H9 (cell line): Measurements from ENCODE around the gene SCEL. TPM values are rescaled to one million over a fixed set of nuclear protein-coding genes. Genes with fewer than 3 reads are reported as not detected.
"Not testable (repeated sequence)": the region's sequence is repeated elsewhere in the genome, so short reads cannot be mapped to it uniquely, and the experiment has no call there.

Source experiments
- DNase-seq: peaks from one replicate; pipeline ENCODE4 v3.0.0-alpha.2; 2017
- H2AFZ ChIP-seq: one replicate; pipeline ENCODE4 v1.6.1; 2013; ENCODE audit warnings: mild to moderate bottlenecking, low read length, control low read depth, moderate library complexity
- H2AK5ac ChIP-seq: 2 replicates; pipeline ENCODE4 v1.6.1; 2013; ENCODE audit warnings: low read length, control low read depth, mixed read lengths; ENCODE audit not compliant: insufficient read length
- H2BK120ac ChIP-seq: one replicate; pipeline ENCODE4 v1.6.1; 2013; ENCODE audit warnings: low read depth, mild to moderate bottlenecking, low read length, control low read depth, inconsistent platforms; ENCODE audit not compliant: poor library complexity, severe bottlenecking
- H2BK12ac ChIP-seq: 2 replicates; pipeline ENCODE4 v1.6.1; 2013; ENCODE audit warnings: low read length, control low read depth, mixed read lengths, low read depth; ENCODE audit not compliant: insufficient read length
- H2BK15ac ChIP-seq: 2 replicates; pipeline ENCODE4 v1.6.1; 2013; ENCODE audit warnings: low read depth, low read length, control low read depth
- H2BK20ac ChIP-seq: one replicate; pipeline ENCODE4 v1.6.1; 2013; ENCODE audit warnings: low read depth, mild to moderate bottlenecking, low read length, control low read depth, inconsistent platforms; ENCODE audit not compliant: poor library complexity, severe bottlenecking
- H2BK5ac ChIP-seq: 2 replicates; pipeline ENCODE4 v1.6.1; 2013; ENCODE audit warnings: low read length, control low read depth, mixed read lengths; ENCODE audit not compliant: insufficient read length
- H3K14ac ChIP-seq: 2 replicates; pipeline ENCODE4 v1.6.1; 2013; ENCODE audit warnings: low read length, control low read depth; ENCODE audit not compliant: insufficient read depth
- H3K18ac ChIP-seq: 2 replicates; pipeline ENCODE4 v1.6.1; 2013; ENCODE audit warnings: low read depth, mild to moderate bottlenecking, mixed read lengths, low read length, control low read depth; ENCODE audit not compliant: insufficient read length
- H3K23ac ChIP-seq: 2 replicates; pipeline ENCODE4 v1.6.1; 2013; ENCODE audit warnings: low read length, control low read depth, mixed read lengths, low read depth; ENCODE audit not compliant: insufficient read length
- H3K23me2 ChIP-seq: 2 replicates; pipeline ENCODE4 v1.6.1; 2013; ENCODE audit warnings: low read depth, mild to moderate bottlenecking, mixed read lengths, low read length, control low read depth; ENCODE audit not compliant: insufficient read length, poor library complexity, severe bottlenecking
- H3K27ac ChIP-seq: 2 replicates; pipeline ENCODE4 v1.5.1; 2013; ENCODE audit warnings: low read length, control low read depth, mixed read lengths, low read depth; ENCODE audit not compliant: insufficient read length
- H3K27me3 ChIP-seq: 2 replicates; pipeline ENCODE4 v1.6.1; 2013; ENCODE audit warnings: low read length, control low read depth, inconsistent platforms; ENCODE audit not compliant: insufficient read depth
- H3K4ac ChIP-seq: 2 replicates; pipeline ENCODE4 v1.6.1; 2013; ENCODE audit warnings: low read depth, mild to moderate bottlenecking, control low read depth, inconsistent platforms, low read length, moderate library complexity
- H3K4me1 ChIP-seq: 2 replicates; pipeline ENCODE4 v1.6.1; 2013; ENCODE audit warnings: low read length, control low read depth, inconsistent platforms; ENCODE audit not compliant: insufficient read depth
- H3K4me2 ChIP-seq: 2 replicates; pipeline ENCODE4 v1.6.1; 2013; ENCODE audit warnings: low read length, control low read depth, mixed read lengths; ENCODE audit not compliant: insufficient read length, insufficient read depth
- H3K56ac ChIP-seq: 2 replicates; pipeline ENCODE4 v1.6.1; 2013; ENCODE audit warnings: low read depth, mild to moderate bottlenecking, mixed read lengths, low read length, control low read depth; ENCODE audit not compliant: insufficient read length
- H3K79me1 ChIP-seq: 2 replicates; pipeline ENCODE4 v1.6.1; 2013; ENCODE audit warnings: low read depth, mild to moderate bottlenecking, moderate library complexity, low read length, control low read depth, inconsistent platforms; ENCODE audit not compliant: insufficient read depth, poor library complexity, severe bottlenecking
- H3K79me2 ChIP-seq: 2 replicates; pipeline ENCODE4 v1.6.1; 2013; ENCODE audit warnings: low read length, control low read depth, inconsistent platforms; ENCODE audit not compliant: insufficient read depth
- H3K9ac ChIP-seq: 2 replicates; pipeline ENCODE4 v1.6.1; 2013; ENCODE audit warnings: low read length, control low read depth, mixed read lengths; ENCODE audit not compliant: insufficient read length; ENCODE audit errors: extremely low read depth
- H3K9me3 ChIP-seq: one replicate; pipeline ENCODE4 v1.6.1; 2013; ENCODE audit warnings: low read depth, low read length, inconsistent platforms; ENCODE audit not compliant: control insufficient read depth
- H3T11ph ChIP-seq: one replicate; pipeline ENCODE4 v1.6.1; 2013; ENCODE audit warnings: mild to moderate bottlenecking, low read length, control low read depth, inconsistent platforms
- H4K20me1 ChIP-seq: one replicate; pipeline ENCODE4 v1.6.1; 2013; ENCODE audit not compliant: control insufficient read depth, insufficient read length, insufficient read depth
- H4K5ac ChIP-seq: 2 replicates; pipeline ENCODE4 v1.6.1; 2013; ENCODE audit warnings: low read depth, mild to moderate bottlenecking, mixed read lengths, low read length, control low read depth; ENCODE audit not compliant: insufficient read length
- H4K8ac ChIP-seq: replicated peaks from 2 replicates; pipeline ENCODE4 v1.6.1; 2013; ENCODE audit warnings: low read length, control low read depth, mixed read lengths, low read depth; ENCODE audit not compliant: insufficient read length
- H4K91ac ChIP-seq: 2 replicates; pipeline ENCODE4 v1.6.1; 2013; ENCODE audit warnings: low read depth, mild to moderate bottlenecking, moderate library complexity, mixed read lengths, low read length, control low read depth; ENCODE audit not compliant: insufficient read length
- H3K27ac Mint-ChIP-seq, 3 experiments: 2 replicates in 2 of 3; 3 replicates in 1 of 3; pipeline ENCODE4 v1.8.0; 2020 to 2021; ENCODE audit warnings: mixed read lengths in 3 of 3, mild to moderate bottlenecking in 1 of 3, moderate library complexity in 1 of 3
- H3K27me3 Mint-ChIP-seq: 2 replicates; pipeline ENCODE4 v1.8.0; 2021; ENCODE audit warnings: low read depth, mild to moderate bottlenecking, moderate library complexity, mixed read lengths
- H3K36me3 Mint-ChIP-seq, 3 experiments: 2 replicates in 2 of 3; 3 replicates in 1 of 3; pipeline ENCODE4 v1.8.0; 2020 to 2021; ENCODE audit warnings: low read depth in 3 of 3, mixed read lengths in 3 of 3; ENCODE audit not compliant: insufficient read depth in 1 of 3
- H3K4me1 Mint-ChIP-seq, 2 experiments: 2 replicates each; pipeline ENCODE4 v1.8.0; 2020; ENCODE audit warnings: mixed read lengths in 2 of 2
- H3K4me3 Mint-ChIP-seq, 2 experiments: 2 replicates in 1 of 2; 3 replicates in 1 of 2; pipeline ENCODE4 v1.8.0; 2020 to 2021; ENCODE audit warnings: mild to moderate bottlenecking in 2 of 2, mixed read lengths in 2 of 2, moderate library complexity in 1 of 2
- H3K9me3 Mint-ChIP-seq, 2 experiments: 2 replicates in 1 of 2; 3 replicates in 1 of 2; pipeline ENCODE4 v1.8.0; 2020; ENCODE audit warnings: mild to moderate bottlenecking in 2 of 2, mixed read lengths in 2 of 2, moderate library complexity in 1 of 2
- CTCF ChIP-seq: fragments of 200-600 bp; sonication (generic); conservative IDR thresholded peaks from 3 replicates; pipeline ENCODE4 v1.8.0; 2021; ENCODE audit warnings: antibody characterized with exemption, mild to moderate bottlenecking
- WGBS: extraction: QIAGEN DNeasy Blood & Tissue Kit; methylation state at CpG from one replicate; pipeline ENCODE4 v1.1.7; 2013; ENCODE audit warnings: missing lambda C conversion rate, low lambda C conversion rate, mixed read lengths; ENCODE audit not compliant: insufficient read length; ENCODE audit errors: extremely low coverage; 5-methylcytosine and 5-hydroxymethylcytosine counted together
- total RNA-seq: library from RNA; stranded (reverse); gene quantifications from 2 replicates; pipeline ENCODE4 v1.2.1, GENCODE V29; 2021

Gene SCEL
- total RNA-seq, 1 experiment from 2014 or later = not detected

- H3K79me1 ChIP-seq = no peaks in the 10 kb centered on the region
- Mint-ChIP-seq H3K4me3 (no peak overlapping the region), H3K4me1 (no peaks in the 10 kb centered on the region), H3K27ac (no peak overlapping the region), H3K36me3 (peaks cover 0 to 9% (median 3%) of the 10 kb centered on the region in 3 experiments; a peak in 5 of 7 replicates), H3K27me3 (no peaks in the 10 kb centered on the region; the same call in 1 of the 2 replicates), H3K9me3 (peaks cover 13 to 16% of the 10 kb centered on the region in 2 experiments; a peak in 4 of 5 replicates)
- no peak overlapping the region for H3K27ac ChIP-seq
- H3K4me2 ChIP-seq = no peak overlapping the region
- H2AK5ac ChIP-seq = no peak overlapping the region
- no peak overlapping the region for H4K5ac ChIP-seq
- H3K79me2 ChIP-seq = no peaks in the 10 kb centered on the region
- H3T11ph ChIP-seq = no peak overlapping the region
- no peak overlapping the region for H2AFZ ChIP-seq
- no peaks in the 10 kb centered on the region for H3K27me3 ChIP-seq
- no peak overlapping the region for H3K18ac ChIP-seq
- no peak overlapping the region for H2BK12ac ChIP-seq
- H3K4ac ChIP-seq = no peak overlapping the region
- no peaks in the 10 kb centered on the region for H3K9me3 ChIP-seq
- no peak overlapping the region for H2BK20ac ChIP-seq
- H4K91ac ChIP-seq = no peak overlapping the region
- TF ChIP-seq CTCF = no peak
- no CpG with 5 or more reads among the region's 15 CpGs for WGBS
- no peak overlapping the region for H3K23ac ChIP-seq
- H4K8ac ChIP-seq = no peak overlapping the region
- no peaks in the 10 kb centered on the region for H4K20me1 ChIP-seq
- no peaks in the 10 kb centered on the region for H3K4me1 ChIP-seq
- no peak overlapping the region for H2BK120ac ChIP-seq
- no peak overlapping the region for H3K9ac ChIP-seq
- H3K14ac ChIP-seq = no peak overlapping the region
- H2BK5ac ChIP-seq = no peak overlapping the region
- DNase-seq = no peak
- H3K56ac ChIP-seq = no peak overlapping the region
- H3K23me2 ChIP-seq = no peaks in the 10 kb centered on the region
- no peak overlapping the region for H2BK15ac ChIP-seq
Measured at GRCh38 chr13:77660841-77661250, 125.3 kb downstream of the SCEL start.

- not testable (repeated sequence) for H3K23me2 ChIP-seq, H2AFZ ChIP-seq, H3K23ac ChIP-seq, H2BK15ac ChIP-seq, H3K14ac ChIP-seq, H3T11ph ChIP-seq, DNase-seq, H2BK20ac ChIP-seq, H3K9ac ChIP-seq, H3K4me1 Mint-ChIP-seq, H3K27me3 Mint-ChIP-seq, H3K79me1 ChIP-seq, H2BK12ac ChIP-seq, H2BK120ac ChIP-seq, H4K91ac ChIP-seq, H3K18ac ChIP-seq, H4K5ac ChIP-seq, H3K27ac ChIP-seq, H3K4ac ChIP-seq, H2AK5ac ChIP-seq, H4K8ac ChIP-seq, H3K27ac Mint-ChIP-seq, H2BK5ac ChIP-seq, H3K79me2 ChIP-seq, H3K4me1 ChIP-seq, H3K56ac ChIP-seq, H3K4me3 Mint-ChIP-seq, H4K20me1 ChIP-seq, H3K27me3 ChIP-seq, H3K36me3 Mint-ChIP-seq, H3K9me3 ChIP-seq, H3K4me2 ChIP-seq
- peaks cover 13 to 16% of the 10 kb centered on the region in 2 experiments; a peak in 4 of 5 replicates for H3K9me3 Mint-ChIP-seq
- no CpG with 5 or more reads among the region's 16 CpGs for WGBS
Measured at GRCh38 chr13:77662301-77662700, 126.8 kb downstream of the SCEL start.
